Measurements from ENCODE around the gene DIO3. TPM values are rescaled to one million over a fixed set of nuclear protein-coding genes. Genes with fewer than 3 reads are reported as not detected.

DIO3 gene
- total RNA-seq, 1 experiment from 2014 or later = 4.9 TPM

GRCh38 chr14:101600336-101600890 is 39.1 kb downstream of the DIO3 start:
- H2AFZ ChIP-seq (ENCODE audit: low read length) = no peak overlapping the region
- H3K36me3 ChIP-seq (ENCODE audit: low read depth, low read length) = no peaks in the 10 kb centered on the region
- BruUV-seq (replicated peaks) = no TSS peak
- ChIA-PET POLR2A (ENCODE audit: unreplicated experiment) (no interaction called here), CTCF (no interaction called here)
- DNase-seq (no peak), ATAC-seq (no peak)
- H3K9me2 ChIP-seq (replicated peaks; ENCODE audit: low read length) = no peaks in the 10 kb centered on the region
- H3K79me2 ChIP-seq (ENCODE audit: low read length) = no peaks in the 10 kb centered on the region
- H3F3A ChIP-seq (ENCODE audit: low read length, unreplicated experiment) = no peaks in the 10 kb centered on the region
- intact Hi-C loops (cut with micrococcal nuclease) = no loop called here
- no peak overlapping the region for H3K27ac ChIP-seq (ENCODE audit: low read length)
- no peaks in the 10 kb centered on the region for H4K20me1 ChIP-seq (ENCODE audit: low read length)
- TF ChIP-seq EZH2phosphoT487 (IDR thresholded peaks at IDR 0.05; ENCODE audit: borderline replicate concordance, low read length) = no peak
- H3K4me2 ChIP-seq (ENCODE audit: low read length) = no peak overlapping the region
- H3K4me1 ChIP-seq (ENCODE audit: insufficient read depth, low read length) = no peaks in the 10 kb centered on the region
- H3K4me3 ChIP-seq (ENCODE audit: low read length) = no peak overlapping the region
- no peaks in the 10 kb centered on the region for H3K27me3 ChIP-seq (ENCODE audit: low read length)
- H3K9ac ChIP-seq (ENCODE audit: low read length) = no peak overlapping the region
- no peaks in the 10 kb centered on the region for H3K9me3 ChIP-seq (ENCODE audit: low read length)

GRCh38 chr14:101600891-101601605 is 39.8 kb downstream of the DIO3 start:
- H3K79me2 ChIP-seq (ENCODE audit: low read length) = no peaks in the 10 kb centered on the region
- ChIA-PET CTCF (no interaction called here), POLR2A (ENCODE audit: unreplicated experiment) (no interaction called here)
- no peak overlapping the region for H3K27ac ChIP-seq (ENCODE audit: low read length)
- no peaks in the 10 kb centered on the region for H3K9me2 ChIP-seq (replicated peaks; ENCODE audit: low read length)
- peaks cover 5% of the 10 kb centered on the region for H3K27me3 ChIP-seq (ENCODE audit: low read length)
- no peaks in the 10 kb centered on the region for H3K4me1 ChIP-seq (ENCODE audit: insufficient read depth, low read length)
- BruUV-seq (replicated peaks) = no TSS peak
- H3K9me3 ChIP-seq (ENCODE audit: low read length) = no peaks in the 10 kb centered on the region
- H3K4me2 ChIP-seq (ENCODE audit: low read length) = no peak overlapping the region
- intact Hi-C loops (cut with micrococcal nuclease) = no loop called here
- no peaks in the 10 kb centered on the region for H3K36me3 ChIP-seq (ENCODE audit: low read depth, low read length)
- no peak overlapping the region for H2AFZ ChIP-seq (ENCODE audit: low read length)
- no peak overlapping the region for H3K4me3 ChIP-seq (ENCODE audit: low read length)
- no peaks in the 10 kb centered on the region for H4K20me1 ChIP-seq (ENCODE audit: low read length)
- no peak for DNase-seq
- no peak for ATAC-seq
- no peak overlapping the region for H3K9ac ChIP-seq (ENCODE audit: low read length)
- TF ChIP-seq EZH2 (IDR thresholded peaks at IDR 0.05; ENCODE audit: low read length, unreplicated experiment) (no peak), CTCF (conservative IDR thresholded peaks at IDR 0.05; ENCODE audit: low read depth, low read length) (no peak), EZH2phosphoT487 (IDR thresholded peaks at IDR 0.05; ENCODE audit: borderline replicate concordance, low read length) (no peak)
- H3F3A ChIP-seq (ENCODE audit: low read length, unreplicated experiment) = no peaks in the 10 kb centered on the region

- Histone ChIP-seq H3K27me3 (ENCODE audit: low read length) (peaks cover 13% of the 10 kb centered on the region), H3K79me2 (ENCODE audit: low read length) (no peaks in the 10 kb centered on the region), H4K20me1 (ENCODE audit: low read length) (no peaks in the 10 kb centered on the region), H3K36me3 (ENCODE audit: low read depth, low read length) (no peaks in the 10 kb centered on the region), H3K27ac (ENCODE audit: low read length) (no peak overlapping the region), H3K9ac (ENCODE audit: low read length) (no peak overlapping the region), H2AFZ (ENCODE audit: low read length) (no peak overlapping the region), H3K9me3 (ENCODE audit: low read length) (no peaks in the 10 kb centered on the region), H3K9me2 (replicated peaks; ENCODE audit: low read length) (no peaks in the 10 kb centered on the region), H3K4me1 (ENCODE audit: insufficient read depth, low read length) (no peaks in the 10 kb centered on the region), H3K4me3 (ENCODE audit: low read length) (no peak overlapping the region), H3F3A (ENCODE audit: low read length, unreplicated experiment) (no peaks in the 10 kb centered on the region), H3K4me2 (ENCODE audit: low read length) (no peak overlapping the region)
- DNase-seq = no peak
- TF ChIP-seq EZH2 (IDR thresholded peaks at IDR 0.05; ENCODE audit: low read length, unreplicated experiment) = no peak
- TF ChIP-seq EZH2phosphoT487 (IDR thresholded peaks at IDR 0.05; ENCODE audit: borderline replicate concordance, low read length) = no peak
- no peak for TF ChIP-seq CTCF (conservative IDR thresholded peaks at IDR 0.05; ENCODE audit: low read depth, low read length)
- no peak for ATAC-seq
- ChIA-PET CTCF (no interaction called here), POLR2A (ENCODE audit: unreplicated experiment) (no interaction called here)
- intact Hi-C loops (cut with micrococcal nuclease) = no loop called here
- no TSS peak for BruUV-seq (replicated peaks)
Measured at GRCh38 chr14:101601606-101602465, 40.5 kb downstream of the DIO3 start.
